B cell (primary cell): ENCODE measurements around the gene G6PC3.

ENCODE experiments used
- CTCF ChIP-seq: fragments of 200-600 bp; IDR thresholded peaks from one replicate; pipeline ENCODE4 v1.8.0; 2022; ENCODE audit warnings: antibody characterized with exemption, mild to moderate bottlenecking
- EZH2 ChIP-seq: IDR thresholded peaks from 2 replicates; pipeline ENCODE4 v1.6.1; 2012; ENCODE audit warnings: borderline replicate concordance, low read depth, mild to moderate bottlenecking, moderate library complexity, low read length; ENCODE audit not compliant: insufficient read depth, poor library complexity, severe bottlenecking

GRCh38 chr17:44039829-44040635 is 30.5 kb upstream of the G6PC3 start:
- TF ChIP-seq CTCF (no peak), EZH2 (no peak)
